Fibroblast of skin of right biceps (primary cell): ENCODE data around the gene MCL1.
"Not testable (repeated sequence)": the region's sequence is repeated elsewhere in the genome, so short reads cannot be mapped to it uniquely, and the experiment has no call there.

Source experiments
- DNase-seq: peaks from one replicate; pipeline ENCODE4 v3.0.0-alpha.2; 2013

Gene MCL1

GRCh38 chr1:150567717-150568593 is 11.5 kb downstream of the MCL1 start:
- peak; percentile 96 for DNase-seq

- no peak for DNase-seq
Observed at GRCh38 chr1:150567341-150567716, 12.1 kb downstream of the MCL1 start.

- DNase-seq: no peak
Observed at GRCh38 chr1:150566589-150567340, 12.6 kb downstream of the MCL1 start.

- DNase-seq: not testable (repeated sequence)
Observed at GRCh38 chr1:150565240-150565991, 14.0 kb downstream of the MCL1 start.

GRCh38 chr1:150564051-150564991 is 15.1 kb downstream of the MCL1 start:
- DNase-seq: peak; percentile 49

GRCh38 chr1:150563340-150564038 is 15.9 kb downstream of the MCL1 start:
- peak; percentile 36 for DNase-seq

- no peak for DNase-seq
Observed at GRCh38 chr1:150562446-150563339, 16.7 kb downstream of the MCL1 start.

GRCh38 chr1:150561974-150562445 is 17.4 kb downstream of the MCL1 start:
- DNase-seq: peak; percentile 93

GRCh38 chr1:150561254-150561973 is 18.0 kb downstream of the MCL1 start:
- peak; percentile 99 for DNase-seq

GRCh38 chr1:150560576-150561253 is 18.7 kb downstream of the MCL1 start:
- DNase-seq: no peak

- peak; percentile 54 for DNase-seq
Observed at GRCh38 chr1:150560011-150560438, 19.4 kb downstream of the MCL1 start.

- no peak for DNase-seq
Observed at GRCh38 chr1:150559656-150560010, 19.8 kb downstream of the MCL1 start.

- no peak for DNase-seq
Observed at GRCh38 chr1:150558761-150559655, 20.4 kb downstream of the MCL1 start.

GRCh38 chr1:150558303-150558704 is 21.1 kb downstream of the MCL1 start:
- DNase-seq: no peak

GRCh38 chr1:150557813-150558212 is 21.6 kb downstream of the MCL1 start:
- no peak for DNase-seq

GRCh38 chr1:150557065-150557600 is 22.3 kb downstream of the MCL1 start:
- DNase-seq: no peak
